ENCODE results near the gene ZHX3. TPM values are rescaled to one million over a fixed set of nuclear protein-coding genes. Genes with fewer than 3 reads are reported as not detected.

ZHX3 gene
- total and polyA plus RNA-seq, 9 of the 15 experiments (the other 6 are each of a cell fraction or from before 2014, with no cell fraction given): 0.80 to 14.6 (median 4.9) TPM

- TF ChIP-seq REST (IDR thresholded peaks at IDR 0.05; ENCODE audit: borderline replicate concordance) (no peak), REST (CRISPR knock-in tag; IDR thresholded peaks at IDR 0.05; ENCODE audit: low read depth) (no peak), TCFL5 (CRISPR knock-in tag; conservative IDR thresholded peaks at IDR 0.05) (no peak), MBD2 (IDR thresholded peaks at IDR 0.05; ENCODE audit: borderline replicate concordance, low read depth) (no peak)
These were observed 8.7 kb downstream of the ZHX3 start (continued) for GRCh38 chr20:41308726-41309413.
